OCI-LY7 (cell line): ENCODE data around the gene BICDL1.

ENCODE experiments used
- EZH2phosphoT487 ChIP-seq: fragments of 200-600 bp; sonication (generic); IDR thresholded peaks from 2 replicates; pipeline ENCODE4 v1.6.1; 2018; ENCODE audit warnings: low read depth, borderline replicate concordance, mild to moderate bottlenecking, mixed run types, antibody characterized with exemption, low read length, moderate library complexity, mixed read lengths
- TF ChIP-seq, protein P1 (sequence below): fragments of 200-600 bp; sonication (generic); conservative IDR thresholded peaks from 2 replicates; pipeline ENCODE4 v1.5.1; 2014; ENCODE audit warnings: mild to moderate bottlenecking, antibody characterized with exemption, low read length, moderate library complexity, mixed read lengths

DNA sequence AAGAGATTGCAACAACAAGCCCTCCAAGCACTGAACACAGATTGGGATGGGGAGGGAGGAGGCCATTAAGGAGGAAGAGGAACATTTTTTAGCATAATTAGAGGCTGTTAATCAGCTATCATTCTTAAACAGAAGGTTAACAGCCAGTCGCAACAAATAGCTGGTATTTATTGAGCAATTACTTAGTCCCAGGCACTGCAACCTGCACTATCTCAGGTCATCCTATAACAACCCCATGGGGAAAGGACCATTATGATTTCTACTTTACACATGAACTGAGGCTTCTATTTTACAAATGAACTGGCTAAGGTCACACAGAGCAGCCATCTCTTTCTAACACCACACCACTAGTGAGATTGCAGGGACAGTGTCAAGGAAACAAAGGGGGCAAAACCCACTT, 117.1 kb downstream of the BICDL1 start:
- TF ChIP-seq, protein P1, sequence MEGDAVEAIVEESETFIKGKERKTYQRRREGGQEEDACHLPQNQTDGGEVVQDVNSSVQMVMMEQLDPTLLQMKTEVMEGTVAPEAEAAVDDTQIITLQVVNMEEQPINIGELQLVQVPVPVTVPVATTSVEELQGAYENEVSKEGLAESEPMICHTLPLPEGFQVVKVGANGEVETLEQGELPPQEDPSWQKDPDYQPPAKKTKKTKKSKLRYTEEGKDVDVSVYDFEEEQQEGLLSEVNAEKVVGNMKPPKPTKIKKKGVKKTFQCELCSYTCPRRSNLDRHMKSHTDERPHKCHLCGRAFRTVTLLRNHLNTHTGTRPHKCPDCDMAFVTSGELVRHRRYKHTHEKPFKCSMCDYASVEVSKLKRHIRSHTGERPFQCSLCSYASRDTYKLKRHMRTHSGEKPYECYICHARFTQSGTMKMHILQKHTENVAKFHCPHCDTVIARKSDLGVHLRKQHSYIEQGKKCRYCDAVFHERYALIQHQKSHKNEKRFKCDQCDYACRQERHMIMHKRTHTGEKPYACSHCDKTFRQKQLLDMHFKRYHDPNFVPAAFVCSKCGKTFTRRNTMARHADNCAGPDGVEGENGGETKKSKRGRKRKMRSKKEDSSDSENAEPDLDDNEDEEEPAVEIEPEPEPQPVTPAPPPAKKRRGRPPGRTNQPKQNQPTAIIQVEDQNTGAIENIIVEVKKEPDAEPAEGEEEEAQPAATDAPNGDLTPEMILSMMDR = no peak
- no peak for TF ChIP-seq EZH2phosphoT487
